GM12865 (cell line): ENCODE results near the gene LCLAT1.

Experiments
- DNase-seq: peaks from one replicate; pipeline ENCODE4 v3.0.0; 2010; ENCODE audit warnings: low read depth
- H3K4me3 ChIP-seq: 2 replicates; pipeline ENCODE4 v1.5.1; 2011; ENCODE audit warnings: mild to moderate bottlenecking, low read depth, low read length, control low read depth
- TF ChIP-seq, protein P1 (sequence below): IDR thresholded peaks from 2 replicates; pipeline ENCODE4 v1.5.1; 2011; ENCODE audit warnings: low read length, control low read depth, low read depth, inconsistent platforms; ENCODE audit not compliant: insufficient read depth; ENCODE audit errors: missing control alignments

The LCLAT1 gene

DNA sequence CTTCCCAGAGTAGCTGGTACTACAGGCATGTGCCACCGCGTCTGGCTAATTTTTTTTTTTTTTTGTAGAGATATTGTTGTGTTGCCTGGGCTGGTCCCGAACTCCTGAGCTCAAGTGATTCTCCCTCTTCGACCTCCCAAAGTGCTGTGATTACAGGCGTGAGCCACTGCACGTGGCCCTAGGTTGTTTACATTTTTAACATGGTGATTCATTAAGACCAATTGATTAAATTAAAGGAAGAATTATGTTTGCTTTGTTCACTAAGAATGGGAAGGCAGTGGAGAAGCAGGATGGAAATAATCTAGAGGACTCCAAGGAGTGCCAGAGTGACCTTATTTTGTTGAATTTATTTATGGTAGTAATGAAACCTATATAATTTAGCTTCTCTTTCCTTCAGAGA is 7.5 kb downstream of the LCLAT1 start:
- H3K4me3 ChIP-seq: no peak overlapping the region
- TF ChIP-seq, protein P1, sequence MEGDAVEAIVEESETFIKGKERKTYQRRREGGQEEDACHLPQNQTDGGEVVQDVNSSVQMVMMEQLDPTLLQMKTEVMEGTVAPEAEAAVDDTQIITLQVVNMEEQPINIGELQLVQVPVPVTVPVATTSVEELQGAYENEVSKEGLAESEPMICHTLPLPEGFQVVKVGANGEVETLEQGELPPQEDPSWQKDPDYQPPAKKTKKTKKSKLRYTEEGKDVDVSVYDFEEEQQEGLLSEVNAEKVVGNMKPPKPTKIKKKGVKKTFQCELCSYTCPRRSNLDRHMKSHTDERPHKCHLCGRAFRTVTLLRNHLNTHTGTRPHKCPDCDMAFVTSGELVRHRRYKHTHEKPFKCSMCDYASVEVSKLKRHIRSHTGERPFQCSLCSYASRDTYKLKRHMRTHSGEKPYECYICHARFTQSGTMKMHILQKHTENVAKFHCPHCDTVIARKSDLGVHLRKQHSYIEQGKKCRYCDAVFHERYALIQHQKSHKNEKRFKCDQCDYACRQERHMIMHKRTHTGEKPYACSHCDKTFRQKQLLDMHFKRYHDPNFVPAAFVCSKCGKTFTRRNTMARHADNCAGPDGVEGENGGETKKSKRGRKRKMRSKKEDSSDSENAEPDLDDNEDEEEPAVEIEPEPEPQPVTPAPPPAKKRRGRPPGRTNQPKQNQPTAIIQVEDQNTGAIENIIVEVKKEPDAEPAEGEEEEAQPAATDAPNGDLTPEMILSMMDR: no peak
- DNase-seq: no peak

DNA sequence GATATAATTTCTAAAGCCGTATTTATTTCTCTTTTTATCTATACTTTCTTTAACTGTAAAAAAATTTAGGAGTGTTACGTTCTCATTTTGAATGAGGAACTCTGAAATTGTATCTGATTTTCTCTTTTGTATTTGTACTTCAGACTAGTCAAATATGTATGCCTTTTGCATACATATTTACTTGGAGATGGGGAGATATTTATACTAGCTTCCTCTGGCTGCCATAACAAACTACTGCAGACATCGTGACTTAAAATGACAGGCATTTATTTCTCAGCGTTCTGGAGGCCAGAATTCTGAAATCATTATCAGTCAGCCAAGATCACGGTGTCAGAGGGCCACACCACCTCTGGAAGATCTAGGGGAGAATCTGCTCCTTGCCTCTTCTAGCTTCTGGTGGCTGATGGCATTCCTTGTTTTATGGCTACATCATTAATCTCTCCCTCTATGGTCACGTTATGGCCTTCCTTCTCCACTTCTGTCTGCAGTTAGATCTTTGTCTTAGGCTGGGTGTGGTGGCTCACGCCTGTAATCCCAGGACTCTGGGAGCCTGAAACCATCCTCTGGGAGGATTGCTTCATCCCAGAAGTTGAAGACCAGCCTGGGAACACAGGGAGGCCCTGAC is 8.2 kb downstream of the LCLAT1 start:
- no peak for DNase-seq
- TF ChIP-seq, protein P1: no peak

DNA sequence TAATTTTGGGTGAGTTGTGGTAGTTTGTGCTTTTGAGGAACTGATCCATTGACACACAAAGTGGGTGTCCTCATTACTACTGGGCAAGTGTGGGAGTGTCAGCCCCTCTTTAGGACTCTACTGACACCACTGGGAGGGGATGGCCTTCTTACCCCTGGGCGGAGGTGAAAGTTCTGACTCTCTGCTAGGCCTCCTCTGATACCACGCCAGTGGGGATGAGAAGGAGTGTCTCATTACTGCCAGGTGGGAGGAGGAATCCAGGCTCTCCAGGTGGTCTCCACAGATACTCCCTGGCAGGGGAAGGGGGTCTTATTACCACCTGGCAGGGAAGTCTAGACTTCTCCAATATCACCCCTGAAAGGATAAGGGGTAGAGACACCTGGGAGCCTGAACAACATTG is 9.1 kb downstream of the LCLAT1 start:
- TF ChIP-seq, protein P1: no peak
- DNase-seq: no peak

More for the DNA sequence above, 8.2 kb downstream of the LCLAT1 start:
- H3K4me3 ChIP-seq: no peak overlapping the region

DNA sequence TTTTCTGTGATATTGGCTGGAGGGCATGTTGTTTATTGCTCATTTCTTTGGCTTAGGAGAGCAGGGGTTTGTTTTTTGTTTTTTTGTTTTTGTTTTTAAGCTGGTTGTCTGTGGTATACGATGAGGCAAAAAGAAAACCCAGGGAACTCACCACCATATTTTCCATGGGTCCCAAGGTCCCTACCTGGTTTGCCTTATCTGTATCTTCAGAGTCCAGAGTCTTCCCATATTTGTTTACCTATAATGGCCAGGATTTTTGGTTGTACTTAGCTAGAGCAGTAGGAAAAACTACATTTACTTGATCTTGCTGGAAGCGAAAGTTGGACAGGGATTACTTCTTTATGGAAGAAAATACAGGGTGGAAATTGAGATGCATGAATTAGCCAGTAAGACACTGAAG is 9.5 kb downstream of the LCLAT1 start:
- no peak for DNase-seq
- no peak overlapping the region for H3K4me3 ChIP-seq
- TF ChIP-seq, protein P1: no peak

More for the DNA sequence above, 9.1 kb downstream of the LCLAT1 start:
- no peak overlapping the region for H3K4me3 ChIP-seq

DNA sequence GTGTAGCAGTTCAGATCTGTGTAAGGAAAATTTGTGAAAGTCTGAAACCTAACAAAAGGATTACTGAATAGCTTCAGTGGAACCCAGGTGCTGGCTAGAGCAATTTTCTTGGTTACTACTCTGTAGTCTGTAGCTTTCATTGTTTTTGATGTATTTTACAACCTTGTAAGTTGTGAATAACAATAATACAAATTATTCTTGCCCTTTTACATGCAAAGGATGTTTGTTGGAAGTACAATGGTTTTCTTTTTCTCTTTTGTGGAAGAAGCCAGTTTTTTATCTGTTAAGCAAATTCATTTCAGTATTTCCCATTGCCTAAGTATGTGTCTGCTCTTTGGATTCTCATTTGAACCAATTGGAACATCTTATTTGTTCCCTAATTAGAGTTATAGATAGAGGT is 10.2 kb downstream of the LCLAT1 start:
- no peak overlapping the region for H3K4me3 ChIP-seq
- DNase-seq: no peak
- TF ChIP-seq, protein P1: no peak

DNA sequence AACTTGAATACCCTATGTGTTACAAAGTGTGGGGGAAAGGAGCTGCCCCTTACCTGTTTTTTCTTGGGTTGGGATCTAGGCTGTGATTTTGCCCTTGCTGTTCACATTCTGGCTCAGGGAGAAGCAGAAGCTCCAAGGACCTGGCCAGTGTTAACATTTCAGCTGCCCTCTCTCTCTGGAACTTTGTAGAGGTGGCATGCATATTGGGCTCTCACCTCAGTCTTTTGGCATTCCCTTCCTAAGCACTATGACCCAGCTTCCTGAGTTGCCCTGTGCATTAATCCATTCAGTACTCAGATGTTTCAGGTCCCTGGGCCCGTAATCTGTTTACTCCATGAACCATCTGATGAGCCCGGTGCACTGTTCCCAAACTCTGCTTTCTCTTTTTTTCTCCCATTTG is 12.1 kb downstream of the LCLAT1 start:
- TF ChIP-seq, protein P1: no peak
- DNase-seq: no peak
- no peak overlapping the region for H3K4me3 ChIP-seq
